HCT116 (cell line): ENCODE data around the gene ICA1. TPM values are rescaled to one million over a fixed set of nuclear protein-coding genes. Genes with fewer than 3 reads are reported as not detected.

ENCODE experiments used
- ATAC-seq: fragments of 200-7000 bp; cut with Tn5 transposase; 2 replicates; pipeline ENCODE4 v1.9.1; 2020; ENCODE audit warnings: mild to moderate bottlenecking, moderate library complexity
- BruUV-seq: library from RNA; stranded (reverse); fragments of 400-500 nt; replicated peaks from 2 replicates; lab custom pipeline; 2021; lab: Mats Ljungman, UMichigan
- CTCF ChIA-PET: fragments of 300-600 bp; sonication (Branson Sonifier 250); formaldehyde crosslinking; loops from one replicate; lab custom pipeline; 2021; ENCODE audit warnings: antibody characterized with exemption; lab: Charles Lee
- POLR2A ChIA-PET: fragments of 300-600, 350-600 bp; sonication (Branson Sonifier 250); formaldehyde crosslinking; loops from one replicate; lab custom pipeline; 2021; ENCODE audit warnings: antibody characterized with exemption; lab: Charles Lee
- RAD21 ChIA-PET, 2 experiments: fragments of 300-600 bp; sonication (Branson Sonifier 250); formaldehyde crosslinking; loops; one replicate each; lab custom pipeline; 2023; ENCODE audit warnings: low total read pairs in 2 of 2; ENCODE audit not compliant: uncharacterized antibody in 2 of 2, unreplicated experiment in 2 of 2, low non-redundant PET in 1 of 2; lab: Charles Lee
- DNase-seq: peaks from one replicate; pipeline ENCODE4 v3.0.0-alpha.2; 2010; ENCODE audit warnings: low read depth, low spot score
- H2AFZ ChIP-seq: fragments of 200-600 bp; shearing (Covaris generic), sonication (generic); 2 replicates; pipeline ENCODE4 v1.6.1; 2017; ENCODE audit warnings: low read depth, mixed run types, mixed read lengths, antibody characterized with exemption, low read length; ENCODE audit not compliant: poor library complexity, severe bottlenecking
- H3K27ac ChIP-seq: 2 replicates; pipeline ENCODE4 v1.5.1; 2012; ENCODE audit warnings: low read depth, low read length
- H3K27me3 ChIP-seq: fragments of 200-600 bp; sonication (generic); 2 replicates; pipeline ENCODE4 v1.6.1; 2016; ENCODE audit warnings: mixed run types, low read length, mixed read lengths; ENCODE audit not compliant: insufficient read depth
- H3K36me3 ChIP-seq, 2 experiments: fragments of 200-500 bp in 1 of 2; fragments of 200-600 bp in 1 of 2; sonication (Bioruptor generic) in 1 of 2; sonication (generic) in 1 of 2; 2 replicates each; pipeline versions ENCODE4 v1.5.1 to v1.6.1; 2014 to 2016; ENCODE audit warnings: low read length in 2 of 2, inconsistent platforms in 1 of 2, mixed read lengths in 1 of 2, mixed run types in 1 of 2; ENCODE audit not compliant: insufficient read depth in 2 of 2, control insufficient read depth in 1 of 2
- H3K4me1 ChIP-seq, 2 experiments: fragments of 200-600 bp in 1 of 2; sonication (generic) in 1 of 2; 2 replicates each; pipeline versions ENCODE4 v1.5.1 to v1.6.1; 2012 to 2017; ENCODE audit warnings: low read length in 2 of 2, inconsistent platforms in 1 of 2, mild to moderate bottlenecking in 1 of 2, mixed read lengths in 1 of 2, mixed run types in 1 of 2, moderate library complexity in 1 of 2; ENCODE audit not compliant: insufficient read depth in 2 of 2, control insufficient read depth in 1 of 2
- H3K4me2 ChIP-seq: fragments of 200-600 bp; sonication (generic); 2 replicates; pipeline ENCODE4 v1.6.1; 2017; ENCODE audit warnings: mixed run types, low read length, mixed read lengths
- H3K4me3 ChIP-seq, 2 experiments: fragments of 200-600 bp in 1 of 2; sonication (generic) in 1 of 2; replicated peaks in 1 of 2; 2 replicates each; pipeline ENCODE4 v1.5.1; 2011 to 2016; ENCODE audit warnings: low read length in 2 of 2, control low read depth in 1 of 2, low read depth in 1 of 2, mild to moderate bottlenecking in 1 of 2, mixed read lengths in 1 of 2, mixed run types in 1 of 2
- H3K79me2 ChIP-seq: fragments of 200-600 bp; sonication (generic); 2 replicates; pipeline ENCODE4 v1.6.1; 2017; ENCODE audit warnings: mild to moderate bottlenecking, mixed run types, low read length, moderate library complexity, mixed read lengths; ENCODE audit not compliant: insufficient read depth
- H3K9ac ChIP-seq: fragments of 200-600 bp; sonication (generic); 2 replicates; pipeline ENCODE4 v1.6.1; 2016; ENCODE audit warnings: low read length, mixed read lengths
- H3K9me2 ChIP-seq: fragments of 200-600 bp; sonication (generic), shearing (Covaris generic); 2 replicates; pipeline ENCODE4 v1.6.1; 2017; ENCODE audit warnings: mixed run types, mild to moderate bottlenecking, moderate library complexity; ENCODE audit not compliant: insufficient read depth
- H3K9me3 ChIP-seq, 2 experiments: fragments of 200-500 bp in 1 of 2; fragments of 200-600 bp in 1 of 2; sonication (Bioruptor generic) in 1 of 2; sonication (generic) in 1 of 2; 2 replicates each; pipeline ENCODE4 v1.6.1; 2014 to 2017; ENCODE audit warnings: low read length in 2 of 2, mixed read lengths in 2 of 2, inconsistent platforms in 1 of 2, low read depth in 1 of 2, mild to moderate bottlenecking in 1 of 2, mixed run types in 1 of 2, moderate library complexity in 1 of 2; ENCODE audit not compliant: control insufficient read depth in 1 of 2, insufficient read depth in 1 of 2
- H4K20me1 ChIP-seq: fragments of 200-600 bp; sonication (generic), shearing (Covaris generic); 2 replicates; pipeline ENCODE4 v1.6.1; 2017; ENCODE audit warnings: mixed run types, mild to moderate bottlenecking, moderate library complexity; ENCODE audit not compliant: insufficient read depth
- CEBPB ChIP-seq: IDR thresholded peaks from 2 replicates; pipeline ENCODE4 v1.6.1; 2012; ENCODE audit warnings: low read depth
- EGR1 ChIP-seq: IDR thresholded peaks from 2 replicates; pipeline ENCODE4 v1.6.1; 2012; ENCODE audit warnings: low read depth
- ELF1 ChIP-seq: IDR thresholded peaks from 2 replicates; pipeline ENCODE4 v1.6.1; 2012; ENCODE audit warnings: low read depth, borderline replicate concordance
- FOSL1 ChIP-seq: IDR thresholded peaks from 2 replicates; pipeline ENCODE4 v1.6.1; 2012; ENCODE audit warnings: low read depth
- JUND ChIP-seq: IDR thresholded peaks from 2 replicates; pipeline ENCODE4 v1.6.1; 2012
- POLR2A ChIP-seq: IDR thresholded peaks from 2 replicates; pipeline ENCODE4 v1.7.0; 2011; ENCODE audit warnings: borderline replicate concordance; ENCODE audit not compliant: insufficient read depth, insufficient read length; ENCODE audit errors: extremely low read depth
- RAD21 ChIP-seq: IDR thresholded peaks from 2 replicates; pipeline ENCODE4 v1.6.1; 2012; ENCODE audit warnings: low read depth, mild to moderate bottlenecking
- SIN3A ChIP-seq: IDR thresholded peaks from 2 replicates; pipeline ENCODE4 v1.6.1; 2012; ENCODE audit warnings: low read depth
- SP1 ChIP-seq: IDR thresholded peaks from 2 replicates; pipeline ENCODE4 v1.6.1; 2012; ENCODE audit warnings: low read depth
- SRF ChIP-seq: IDR thresholded peaks from 2 replicates; pipeline ENCODE4 v1.6.1; 2012; ENCODE audit warnings: low read depth
- TCF7L2 ChIP-seq: IDR thresholded peaks from 2 replicates; pipeline ENCODE4 v1.7.0; 2011; ENCODE audit warnings: borderline replicate concordance, inconsistent platforms; ENCODE audit not compliant: insufficient read depth, insufficient read length; ENCODE audit errors: extremely low read depth
- YY1 ChIP-seq: IDR thresholded peaks from 2 replicates; pipeline ENCODE4 v1.6.1; 2011; ENCODE audit warnings: low read length, low read depth, moderate library complexity, mild to moderate bottlenecking; ENCODE audit not compliant: insufficient replicate concordance; ENCODE audit errors: extremely low read depth
- ZFX ChIP-seq: fragments of 450-650 bp; IDR thresholded peaks from 2 replicates; pipeline ENCODE4 v1.6.1; 2017
- ZNF274 ChIP-seq: fragments of 200-500 bp; sonication (Bioruptor generic); IDR thresholded peaks from 2 replicates; pipeline ENCODE4 v1.6.1; 2014; ENCODE audit warnings: mild to moderate bottlenecking, low read depth, low read length, inconsistent platforms
- intact Hi-C: fragments of 100-400 bp; cut with micrococcal nuclease; formaldehyde crosslinking; loops from 2 replicates; pipeline ENCODE4 v1.10.0; 2022
- total RNA-seq: library from RNA; stranded (reverse); gene quantifications from one replicate; pipeline ENCODE4 v1.2.1, GENCODE V29; 2021; ENCODE audit not compliant: unreplicated experiment
- TF ChIP-seq, protein P1 (sequence below): IDR thresholded peaks from 2 replicates; pipeline ENCODE4 v1.6.1; 2011; ENCODE audit warnings: mild to moderate bottlenecking, low read length, moderate library complexity; ENCODE audit not compliant: insufficient replicate concordance; ENCODE audit errors: extremely low read depth
- TF ChIP-seq, protein P2 (sequence below): IDR thresholded peaks from 2 replicates; pipeline ENCODE4 v1.6.1; 2012; ENCODE audit warnings: low read depth
- TF ChIP-seq, protein P3 (sequence below), 3 experiments: fragments of 200-600 bp in 1 of 3; sonication (generic) in 1 of 3; IDR thresholded peaks in 2 of 3; conservative IDR thresholded peaks in 1 of 3; 2 replicates each; pipeline ENCODE4 v1.5.1; 2012 to 2017; ENCODE audit warnings: low read depth in 2 of 3, low read length in 2 of 3, antibody characterized with exemption in 1 of 3, borderline replicate concordance in 1 of 3, control low read depth in 1 of 3, mild to moderate bottlenecking in 1 of 3, mixed read lengths in 1 of 3, mixed run types in 1 of 3, moderate library complexity in 1 of 3; ENCODE audit not compliant: insufficient read depth in 1 of 3
- TF ChIP-seq, protein P4 (sequence below): IDR thresholded peaks from 2 replicates; pipeline ENCODE4 v1.6.1; 2012

The ICA1 gene
- total RNA-seq, 1 experiment from 2014 or later = 16.4 TPM

DNA sequence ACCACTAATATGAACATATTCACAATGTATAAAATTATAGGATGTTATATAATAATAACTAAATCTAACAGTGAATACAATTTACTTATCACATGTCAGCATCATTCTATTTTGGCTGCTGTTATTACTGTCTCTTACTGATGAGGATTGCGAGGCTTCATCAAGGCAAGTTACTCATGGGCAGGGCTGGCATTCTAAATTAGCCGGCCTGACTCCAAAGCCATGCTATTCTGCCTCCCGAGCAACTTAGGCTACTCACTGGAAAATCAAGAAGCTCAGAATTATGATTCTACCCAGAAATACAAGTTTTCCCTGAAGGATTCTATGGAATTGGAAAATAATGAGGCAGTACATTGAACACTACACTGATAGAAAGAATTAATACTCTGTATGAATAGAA, 101.7 kb downstream of the ICA1 start:
- Histone ChIP-seq H2AFZ (no peak overlapping the region), H3K4me3 (no peak overlapping the region), H3K4me2 (no peak overlapping the region), H3K36me3 (no peaks in the 10 kb centered on the region), H3K9ac (no peak overlapping the region), H3K9me2 (no peaks in the 10 kb centered on the region), H3K79me2 (no peaks in the 10 kb centered on the region), H3K9me3 (no peaks in the 10 kb centered on the region), H3K27ac (no peak overlapping the region), H3K4me1 (no peaks in the 10 kb centered on the region), H3K27me3 (no peaks in the 10 kb centered on the region), H4K20me1 (no peaks in the 10 kb centered on the region)
- ATAC-seq = no peak
- DNase-seq = no peak
- no TSS peak for BruUV-seq
- CTCF ChIA-PET = no interaction called here
- RAD21 ChIA-PET = no interaction called here
- intact Hi-C loops = no loop called here
- POLR2A ChIA-PET = no interaction called here
- TF ChIP-seq YY1 (no peak), SP1 (no peak), FOSL1 (no peak), SIN3A (no peak), ZFX (no peak), TCF7L2 (no peak), SRF (no peak), JUND (no peak), EGR1 (no peak), ELF1 (no peak), ZNF274 (no peak), RAD21 (no peak), CEBPB (no peak), POLR2A (no peak)
- TF ChIP-seq, protein P1, sequence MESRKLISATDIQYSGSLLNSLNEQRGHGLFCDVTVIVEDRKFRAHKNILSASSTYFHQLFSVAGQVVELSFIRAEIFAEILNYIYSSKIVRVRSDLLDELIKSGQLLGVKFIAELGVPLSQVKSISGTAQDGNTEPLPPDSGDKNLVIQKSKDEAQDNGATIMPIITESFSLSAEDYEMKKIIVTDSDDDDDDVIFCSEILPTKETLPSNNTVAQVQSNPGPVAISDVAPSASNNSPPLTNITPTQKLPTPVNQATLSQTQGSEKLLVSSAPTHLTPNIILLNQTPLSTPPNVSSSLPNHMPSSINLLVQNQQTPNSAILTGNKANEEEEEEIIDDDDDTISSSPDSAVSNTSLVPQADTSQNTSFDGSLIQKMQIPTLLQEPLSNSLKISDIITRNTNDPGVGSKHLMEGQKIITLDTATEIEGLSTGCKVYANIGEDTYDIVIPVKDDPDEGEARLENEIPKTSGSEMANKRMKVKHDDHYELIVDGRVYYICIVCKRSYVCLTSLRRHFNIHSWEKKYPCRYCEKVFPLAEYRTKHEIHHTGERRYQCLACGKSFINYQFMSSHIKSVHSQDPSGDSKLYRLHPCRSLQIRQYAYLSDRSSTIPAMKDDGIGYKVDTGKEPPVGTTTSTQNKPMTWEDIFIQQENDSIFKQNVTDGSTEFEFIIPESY = no peak
- TF ChIP-seq, protein P2, sequence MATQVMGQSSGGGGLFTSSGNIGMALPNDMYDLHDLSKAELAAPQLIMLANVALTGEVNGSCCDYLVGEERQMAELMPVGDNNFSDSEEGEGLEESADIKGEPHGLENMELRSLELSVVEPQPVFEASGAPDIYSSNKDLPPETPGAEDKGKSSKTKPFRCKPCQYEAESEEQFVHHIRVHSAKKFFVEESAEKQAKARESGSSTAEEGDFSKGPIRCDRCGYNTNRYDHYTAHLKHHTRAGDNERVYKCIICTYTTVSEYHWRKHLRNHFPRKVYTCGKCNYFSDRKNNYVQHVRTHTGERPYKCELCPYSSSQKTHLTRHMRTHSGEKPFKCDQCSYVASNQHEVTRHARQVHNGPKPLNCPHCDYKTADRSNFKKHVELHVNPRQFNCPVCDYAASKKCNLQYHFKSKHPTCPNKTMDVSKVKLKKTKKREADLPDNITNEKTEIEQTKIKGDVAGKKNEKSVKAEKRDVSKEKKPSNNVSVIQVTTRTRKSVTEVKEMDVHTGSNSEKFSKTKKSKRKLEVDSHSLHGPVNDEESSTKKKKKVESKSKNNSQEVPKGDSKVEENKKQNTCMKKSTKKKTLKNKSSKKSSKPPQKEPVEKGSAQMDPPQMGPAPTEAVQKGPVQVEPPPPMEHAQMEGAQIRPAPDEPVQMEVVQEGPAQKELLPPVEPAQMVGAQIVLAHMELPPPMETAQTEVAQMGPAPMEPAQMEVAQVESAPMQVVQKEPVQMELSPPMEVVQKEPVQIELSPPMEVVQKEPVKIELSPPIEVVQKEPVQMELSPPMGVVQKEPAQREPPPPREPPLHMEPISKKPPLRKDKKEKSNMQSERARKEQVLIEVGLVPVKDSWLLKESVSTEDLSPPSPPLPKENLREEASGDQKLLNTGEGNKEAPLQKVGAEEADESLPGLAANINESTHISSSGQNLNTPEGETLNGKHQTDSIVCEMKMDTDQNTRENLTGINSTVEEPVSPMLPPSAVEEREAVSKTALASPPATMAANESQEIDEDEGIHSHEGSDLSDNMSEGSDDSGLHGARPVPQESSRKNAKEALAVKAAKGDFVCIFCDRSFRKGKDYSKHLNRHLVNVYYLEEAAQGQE = no peak
- TF ChIP-seq, protein P3, sequence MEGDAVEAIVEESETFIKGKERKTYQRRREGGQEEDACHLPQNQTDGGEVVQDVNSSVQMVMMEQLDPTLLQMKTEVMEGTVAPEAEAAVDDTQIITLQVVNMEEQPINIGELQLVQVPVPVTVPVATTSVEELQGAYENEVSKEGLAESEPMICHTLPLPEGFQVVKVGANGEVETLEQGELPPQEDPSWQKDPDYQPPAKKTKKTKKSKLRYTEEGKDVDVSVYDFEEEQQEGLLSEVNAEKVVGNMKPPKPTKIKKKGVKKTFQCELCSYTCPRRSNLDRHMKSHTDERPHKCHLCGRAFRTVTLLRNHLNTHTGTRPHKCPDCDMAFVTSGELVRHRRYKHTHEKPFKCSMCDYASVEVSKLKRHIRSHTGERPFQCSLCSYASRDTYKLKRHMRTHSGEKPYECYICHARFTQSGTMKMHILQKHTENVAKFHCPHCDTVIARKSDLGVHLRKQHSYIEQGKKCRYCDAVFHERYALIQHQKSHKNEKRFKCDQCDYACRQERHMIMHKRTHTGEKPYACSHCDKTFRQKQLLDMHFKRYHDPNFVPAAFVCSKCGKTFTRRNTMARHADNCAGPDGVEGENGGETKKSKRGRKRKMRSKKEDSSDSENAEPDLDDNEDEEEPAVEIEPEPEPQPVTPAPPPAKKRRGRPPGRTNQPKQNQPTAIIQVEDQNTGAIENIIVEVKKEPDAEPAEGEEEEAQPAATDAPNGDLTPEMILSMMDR (IDR thresholded peaks at IDR 0.05 in 2 of 3, conservative IDR thresholded peaks at IDR 0.05 in 1 of 3; ENCODE audit: borderline replicate concordance in 1 of 3, insufficient read depth in 1 of 3, low read depth in 2 of 3, low read length in 2 of 3) = no peak
- TF ChIP-seq, protein P4, sequence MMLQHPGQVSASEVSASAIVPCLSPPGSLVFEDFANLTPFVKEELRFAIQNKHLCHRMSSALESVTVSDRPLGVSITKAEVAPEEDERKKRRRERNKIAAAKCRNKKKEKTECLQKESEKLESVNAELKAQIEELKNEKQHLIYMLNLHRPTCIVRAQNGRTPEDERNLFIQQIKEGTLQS = no peak
